T-helper 1 cell treated with Interleukin-12 subunit alpha and Interleukin-12 subunit beta and Interleukin-4 antibody, amounts not matched to agents 30 μg/mL and 1 μg/mL, for 36 hours (primary cell): ENCODE results near the gene F13A1.

ENCODE experiments used
- H3K27ac Mint-ChIP-seq: one replicate; pipeline ENCODE4 v1.8.0; 2021; ENCODE audit warnings: mild to moderate bottlenecking, mixed read lengths
- H3K27me3 Mint-ChIP-seq: one replicate; pipeline ENCODE4 v1.8.0; 2021; ENCODE audit warnings: low read depth, mixed read lengths
- H3K36me3 Mint-ChIP-seq: one replicate; pipeline ENCODE4 v1.8.0; 2021; ENCODE audit warnings: low read depth, mixed read lengths
- H3K4me1 Mint-ChIP-seq: one replicate; pipeline ENCODE4 v1.8.0; 2021; ENCODE audit warnings: low read depth, mixed read lengths
- H3K4me3 Mint-ChIP-seq: one replicate; pipeline ENCODE4 v1.8.0; 2021; ENCODE audit warnings: mild to moderate bottlenecking, moderate library complexity, mixed read lengths
- H3K9me3 Mint-ChIP-seq: one replicate; pipeline ENCODE4 v1.8.0; 2021; ENCODE audit warnings: mixed read lengths

Gene F13A1

DNA sequence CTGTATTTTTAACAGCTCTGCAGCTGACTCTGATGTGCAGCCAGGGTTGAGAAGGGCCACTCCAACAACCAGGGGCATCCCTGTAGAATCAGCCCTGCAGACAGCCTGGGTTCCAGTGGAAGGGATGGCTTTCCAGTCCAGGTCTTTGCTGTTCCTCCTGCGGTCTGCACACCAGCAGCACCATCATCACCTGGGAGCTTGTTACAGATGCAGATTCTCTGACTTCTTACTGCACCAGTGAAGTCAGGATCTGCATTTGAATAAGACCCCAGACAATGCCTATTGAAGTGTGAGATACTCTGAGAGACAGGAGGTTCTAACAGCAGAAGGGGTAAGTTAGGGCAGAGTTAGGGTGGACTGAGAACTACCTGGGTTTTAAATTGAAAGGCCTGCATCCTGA lies 151.3 kb downstream of the F13A1 start:
- H3K36me3 Mint-ChIP-seq, result no peaks in the 10 kb centered on the region
- no peak overlapping the region for H3K27ac Mint-ChIP-seq
- no peak overlapping the region for H3K4me3 Mint-ChIP-seq
- no peaks in the 10 kb centered on the region for H3K4me1 Mint-ChIP-seq
- H3K27me3 Mint-ChIP-seq, result no peaks in the 10 kb centered on the region
- H3K9me3 Mint-ChIP-seq, result no peaks in the 10 kb centered on the region

DNA sequence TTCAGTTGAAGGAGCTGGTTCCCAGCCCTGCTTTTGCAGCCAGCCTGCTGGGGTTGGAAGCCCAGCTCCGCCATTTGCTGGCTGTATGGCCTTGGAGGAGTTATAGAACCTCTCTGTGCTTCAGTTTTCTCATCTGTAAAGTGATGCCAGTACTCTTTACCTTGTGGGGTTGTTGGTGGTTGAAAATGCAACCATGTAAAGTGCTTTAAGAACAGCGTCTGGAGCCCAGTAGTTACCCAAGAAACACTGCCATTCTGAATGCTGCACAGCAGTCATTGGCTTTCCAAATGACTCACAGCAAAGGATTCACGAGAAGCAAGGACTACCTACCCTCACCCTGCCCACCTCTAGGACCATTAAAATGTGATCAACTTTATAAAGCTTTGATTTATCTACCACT lies 154.4 kb downstream of the F13A1 start:
- H3K9me3 Mint-ChIP-seq, result no peaks in the 10 kb centered on the region
- H3K36me3 Mint-ChIP-seq, result no peaks in the 10 kb centered on the region
- H3K27ac Mint-ChIP-seq, result no peak overlapping the region
- no peak overlapping the region for H3K4me3 Mint-ChIP-seq
- no peaks in the 10 kb centered on the region for H3K27me3 Mint-ChIP-seq
- no peaks in the 10 kb centered on the region for H3K4me1 Mint-ChIP-seq

DNA sequence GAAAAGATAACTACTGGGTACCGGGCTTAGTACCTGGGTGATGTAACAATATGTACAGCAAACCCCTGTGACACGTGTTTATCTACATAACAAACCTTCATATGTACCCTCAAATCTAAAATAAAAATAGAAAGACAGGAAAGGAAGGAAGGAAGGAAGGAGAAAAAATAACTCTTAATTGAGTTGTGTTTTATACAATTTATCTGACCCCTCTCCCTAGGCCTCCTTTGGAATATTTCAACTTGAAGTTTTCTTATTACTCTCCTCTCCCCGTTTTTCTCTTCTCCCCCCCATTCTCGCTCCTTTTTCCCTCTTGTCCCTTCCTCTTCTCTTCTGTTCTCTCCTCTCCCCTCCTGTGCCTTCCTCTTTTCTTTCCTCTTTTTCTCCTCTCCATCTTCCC lies 156.1 kb downstream of the F13A1 start:
- Mint-ChIP-seq H3K9me3 (no peaks in the 10 kb centered on the region), H3K27me3 (no peaks in the 10 kb centered on the region), H3K4me3 (no peak overlapping the region), H3K4me1 (no peaks in the 10 kb centered on the region), H3K36me3 (no peaks in the 10 kb centered on the region), H3K27ac (no peak overlapping the region)

DNA sequence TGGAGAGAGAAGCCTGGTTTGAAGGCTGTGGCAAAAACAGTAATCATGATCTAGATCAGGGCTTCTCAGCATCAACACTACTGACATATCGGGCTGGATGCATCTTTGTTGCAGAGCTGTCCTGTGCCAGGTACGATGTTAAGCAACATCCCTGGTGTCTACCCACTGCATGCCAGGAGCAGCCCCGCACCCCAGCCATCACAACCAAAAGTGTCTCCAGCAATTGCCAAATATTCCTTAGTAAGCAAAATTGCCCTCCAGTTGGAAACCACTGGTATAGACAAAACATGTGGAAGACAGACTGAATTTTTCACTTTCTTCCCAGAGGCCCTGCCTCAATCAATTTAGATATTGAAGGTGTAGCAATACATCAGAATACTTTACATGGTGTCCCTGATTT lies 166.1 kb downstream of the F13A1 start:
- no peaks in the 10 kb centered on the region for H3K9me3 Mint-ChIP-seq
- H3K27ac Mint-ChIP-seq, result no peak overlapping the region
- no peaks in the 10 kb centered on the region for H3K27me3 Mint-ChIP-seq
- H3K36me3 Mint-ChIP-seq, result no peaks in the 10 kb centered on the region
- H3K4me3 Mint-ChIP-seq, result no peak overlapping the region
- H3K4me1 Mint-ChIP-seq, result no peaks in the 10 kb centered on the region

DNA sequence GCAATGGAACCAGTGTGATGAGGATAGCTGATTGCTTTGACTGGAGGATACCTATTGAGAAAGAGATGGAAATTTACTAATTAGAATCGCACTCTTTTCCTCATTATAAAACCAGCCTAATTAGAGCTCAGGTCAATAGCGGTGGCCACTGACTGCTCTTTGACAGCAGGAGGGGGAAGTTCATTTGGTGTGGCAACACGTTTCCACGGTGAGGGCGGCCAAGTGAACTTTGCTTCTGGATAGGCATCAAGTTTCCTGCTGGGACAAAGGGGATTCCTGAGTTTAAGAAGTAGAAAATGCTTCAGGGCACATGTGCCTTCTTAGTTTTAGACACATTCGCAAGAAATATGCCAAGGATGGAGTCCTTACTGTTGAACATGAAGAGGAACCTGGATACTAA lies 168.4 kb downstream of the F13A1 start:
- no peaks in the 10 kb centered on the region for H3K27me3 Mint-ChIP-seq

DNA sequence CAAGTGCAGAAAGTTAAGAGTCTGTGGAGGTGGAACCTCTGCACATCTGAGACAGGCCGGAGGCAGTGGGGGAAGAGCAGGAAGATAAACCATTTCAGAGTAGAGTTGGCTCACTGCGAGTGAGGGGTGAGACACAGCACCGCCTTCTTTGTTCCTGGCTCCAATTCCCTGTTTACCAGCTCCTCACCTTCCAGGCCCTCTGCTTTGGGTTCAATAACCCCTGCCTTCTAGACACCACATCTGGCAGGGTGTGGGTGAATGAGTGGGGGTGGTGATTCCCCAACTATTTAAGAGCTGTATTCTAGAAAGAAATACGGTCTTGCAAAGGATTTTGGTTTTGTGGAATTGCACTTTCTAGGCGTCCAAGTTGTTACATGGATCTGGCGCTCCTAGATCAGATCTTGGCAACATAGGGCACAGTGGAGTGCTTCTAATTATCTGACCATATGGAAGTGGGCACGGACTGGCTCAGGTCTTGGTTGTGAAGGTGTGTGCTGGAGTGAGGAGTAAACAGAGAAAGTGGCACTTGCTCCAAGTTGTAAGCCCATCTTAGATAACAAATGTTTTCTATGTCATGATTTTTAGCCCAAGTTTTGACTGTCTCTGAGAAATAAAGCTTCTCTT lies 172.2 kb downstream of the F13A1 start:
- H3K27ac Mint-ChIP-seq, result no peak overlapping the region
- H3K4me3 Mint-ChIP-seq, result no peak overlapping the region
- H3K4me1 Mint-ChIP-seq, result no peaks in the 10 kb centered on the region
- no peaks in the 10 kb centered on the region for H3K36me3 Mint-ChIP-seq
- H3K27me3 Mint-ChIP-seq, result no peaks in the 10 kb centered on the region
- H3K9me3 Mint-ChIP-seq, result no peaks in the 10 kb centered on the region

More for the DNA sequence above, 168.4 kb downstream of the F13A1 start:
- H3K27ac Mint-ChIP-seq, result no peak overlapping the region
- H3K4me1 Mint-ChIP-seq, result no peaks in the 10 kb centered on the region
- no peak overlapping the region for H3K4me3 Mint-ChIP-seq
- no peaks in the 10 kb centered on the region for H3K9me3 Mint-ChIP-seq
- no peaks in the 10 kb centered on the region for H3K36me3 Mint-ChIP-seq

DNA sequence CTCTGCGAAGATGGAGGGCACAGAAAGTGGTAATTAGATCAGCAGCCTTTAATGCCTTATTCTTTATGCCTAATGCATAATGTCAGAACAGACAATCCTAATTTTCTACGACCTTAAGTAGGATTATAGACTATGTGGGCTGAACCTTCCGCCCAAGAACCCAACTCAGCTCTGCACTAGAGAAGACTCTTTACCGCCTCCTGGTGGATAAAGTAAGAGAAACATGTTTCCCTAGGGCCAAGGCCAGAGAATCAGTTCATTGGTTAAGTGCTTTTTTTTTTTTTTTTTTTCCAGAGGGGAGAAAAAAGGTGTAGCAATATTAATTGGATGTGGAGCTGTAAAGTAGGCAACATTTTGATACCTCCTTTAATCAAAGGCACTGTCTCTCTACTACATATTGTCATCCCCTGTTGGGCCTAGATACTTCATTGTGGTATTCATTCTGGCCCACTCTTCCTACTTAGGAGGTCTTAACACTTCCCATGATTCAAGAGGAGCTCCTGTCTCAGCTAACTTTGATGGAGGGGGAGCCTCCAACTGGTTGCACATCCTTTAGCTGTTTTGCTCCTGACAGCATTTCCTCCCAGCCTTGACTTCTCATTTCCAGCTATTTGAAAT lies 188.9 kb downstream of the F13A1 start:
- Mint-ChIP-seq H3K9me3 (no peaks in the 10 kb centered on the region), H3K27ac (no peak overlapping the region), H3K4me1 (no peaks in the 10 kb centered on the region), H3K36me3 (no peaks in the 10 kb centered on the region), H3K27me3 (peaks cover 16% of the 10 kb centered on the region), H3K4me3 (no peak overlapping the region)

DNA sequence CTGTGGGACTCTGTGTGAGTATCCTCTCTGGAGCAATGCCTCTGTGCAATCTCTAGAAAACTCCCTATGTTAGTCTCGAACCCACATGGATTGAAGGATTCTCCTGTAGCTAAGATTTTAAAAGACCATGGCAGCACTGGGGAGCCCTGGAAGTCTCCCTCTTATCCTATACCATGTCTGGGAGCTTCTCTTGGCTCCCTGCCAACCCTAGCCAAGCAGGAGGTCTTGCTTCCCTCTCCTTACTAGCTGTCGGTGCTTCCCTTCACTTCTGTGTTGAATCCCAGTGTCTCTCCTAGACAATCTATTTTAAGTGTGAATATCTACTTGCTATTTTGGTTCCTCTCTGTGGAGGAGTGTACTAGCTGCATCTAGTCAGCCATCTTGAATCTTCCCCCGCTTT lies 195.0 kb downstream of the F13A1 start:
- Mint-ChIP-seq H3K9me3 (peaks cover 8% of the 10 kb centered on the region), H3K36me3 (no peaks in the 10 kb centered on the region), H3K27me3 (peaks cover 9% of the 10 kb centered on the region), H3K4me1 (no peaks in the 10 kb centered on the region), H3K4me3 (no peak overlapping the region), H3K27ac (no peak overlapping the region)

DNA sequence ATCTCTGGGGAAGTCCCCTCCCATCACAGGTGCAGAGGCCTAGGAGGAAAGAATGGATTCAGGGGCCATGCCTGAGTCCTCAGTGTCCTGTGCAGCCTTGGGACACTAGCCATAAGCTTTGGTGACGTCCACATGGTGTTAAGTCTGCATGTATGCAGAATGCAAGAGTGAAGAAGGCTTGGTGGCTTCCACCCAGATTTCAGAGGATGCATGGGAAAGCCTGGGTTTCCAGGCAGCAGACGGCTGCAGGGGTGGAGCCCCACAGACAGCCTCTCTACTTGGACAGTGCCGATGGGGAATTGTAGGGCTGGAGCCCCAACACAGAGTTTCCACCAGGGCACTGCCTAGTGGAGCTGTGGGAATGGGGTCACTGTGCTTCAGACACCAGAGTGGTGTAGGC lies 196.7 kb downstream of the F13A1 start:
- Mint-ChIP-seq H3K27ac (no peak overlapping the region), H3K27me3 (peaks cover 2% of the 10 kb centered on the region), H3K4me3 (no peak overlapping the region)

DNA sequence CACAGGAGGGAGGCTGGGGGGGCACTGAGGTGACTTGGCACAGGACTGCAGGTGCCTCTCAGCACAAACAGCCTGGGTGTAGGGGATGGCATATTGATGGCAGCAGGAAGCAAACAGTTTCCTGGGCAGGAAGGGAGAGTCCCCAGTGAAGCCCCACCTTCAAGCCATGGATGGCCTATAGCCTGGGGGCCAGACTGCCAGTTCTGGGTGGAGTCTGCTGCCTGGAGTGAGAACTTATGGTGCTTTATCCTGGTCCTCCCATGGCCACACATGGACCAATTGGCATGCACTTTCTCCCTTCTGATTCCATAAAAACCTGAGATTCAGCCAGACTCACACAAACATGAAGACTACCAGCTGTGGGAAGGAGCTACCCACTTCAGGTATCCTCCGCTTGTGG lies 198.5 kb downstream of the F13A1 start:
- Mint-ChIP-seq H3K36me3 (no peaks in the 10 kb centered on the region), H3K27ac (no peak overlapping the region), H3K9me3 (peaks cover 8% of the 10 kb centered on the region), H3K4me1 (no peaks in the 10 kb centered on the region), H3K27me3 (no peaks in the 10 kb centered on the region), H3K4me3 (no peak overlapping the region)

More for the DNA sequence above, 196.7 kb downstream of the F13A1 start:
- Mint-ChIP-seq H3K9me3 (peaks cover 8% of the 10 kb centered on the region), H3K36me3 (no peaks in the 10 kb centered on the region), H3K4me1 (no peaks in the 10 kb centered on the region)

DNA sequence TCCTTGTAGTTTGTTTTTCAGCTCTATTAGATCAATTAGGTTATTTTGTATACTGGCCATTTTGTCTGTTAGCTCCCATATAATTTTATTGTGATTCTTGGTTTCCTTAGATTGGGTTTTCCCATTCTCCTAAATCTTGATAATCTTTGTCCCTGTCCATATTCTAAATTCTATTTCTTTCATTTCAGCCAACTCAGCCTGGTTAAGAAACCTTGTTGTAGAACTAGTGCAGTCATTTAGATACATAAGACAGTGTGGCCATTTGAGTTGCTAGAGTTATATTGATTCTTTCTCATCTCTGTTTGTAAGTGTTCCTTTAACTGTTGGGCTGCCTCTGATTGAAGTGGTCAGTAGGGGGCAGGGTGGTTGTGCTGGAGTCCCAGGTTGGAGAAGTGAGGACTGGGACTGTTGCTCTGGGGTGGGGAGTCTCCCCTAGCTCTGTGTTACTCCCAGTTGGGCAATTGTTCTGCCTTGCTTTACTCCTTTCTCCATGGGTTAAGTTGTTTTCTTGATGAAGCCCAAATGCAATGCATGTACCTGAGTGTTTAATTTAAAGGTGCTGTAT lies 214.9 kb downstream of the F13A1 start:
- H3K4me1 Mint-ChIP-seq, result no peaks in the 10 kb centered on the region
- peaks cover 19% of the 10 kb centered on the region for H3K27me3 Mint-ChIP-seq
- peaks cover 4% of the 10 kb centered on the region for H3K9me3 Mint-ChIP-seq
- no peak overlapping the region for H3K27ac Mint-ChIP-seq
- H3K4me3 Mint-ChIP-seq, result no peak overlapping the region
- no peaks in the 10 kb centered on the region for H3K36me3 Mint-ChIP-seq
